K562 (cell line): ENCODE results near the gene PAN2. TPM values are rescaled to one million over a fixed set of nuclear protein-coding genes. Genes with fewer than 3 reads are reported as not detected.

ENCODE experiments used
- CREB3L1 ChIP-seq: fragments of 450-650 bp; IDR thresholded peaks from 2 replicates; pipeline ENCODE4 v1.6.1; 2014; ENCODE audit warnings: low read depth, mild to moderate bottlenecking, moderate library complexity, borderline replicate concordance
- ELF1 ChIP-seq: fragments of 200-800 bp; sonication (Bioruptor generic); IDR thresholded peaks from 2 replicates; pipeline ENCODE4 v1.6.1; 2016; ENCODE audit warnings: missing genetic modification characterization, missing compliant biosample characterization
- FOXA1 ChIP-seq: fragments of 450-650 bp; IDR thresholded peaks from 2 replicates; pipeline ENCODE4 v1.6.1; 2016; ENCODE audit warnings: mild to moderate bottlenecking, borderline replicate concordance
- HLTF ChIP-seq: fragments of 450-650 bp; IDR thresholded peaks from 2 replicates; pipeline ENCODE4 v1.6.1; 2016
- JUN ChIP-seq, 2 experiments: sonication (generic) in 1 of 2; formaldehyde crosslinking in 1 of 2; IDR thresholded peaks; 2 replicates each; pipeline versions ENCODE4 v1.6.1 to v1.8.0; 2012 to 2022; ENCODE audit warnings: borderline replicate concordance in 2 of 2, mild to moderate bottlenecking in 2 of 2, improper control_type of control experiment in 1 of 2, low read depth in 1 of 2, low read length in 1 of 2, missing genetic modification reagents in 1 of 2
- KLF16 ChIP-seq: IDR thresholded peaks from 2 replicates; pipeline ENCODE4 v1.6.1; 2016; ENCODE audit warnings: antibody characterized with exemption
- L3MBTL2 ChIP-seq: fragments of 450-650 bp; IDR thresholded peaks from 2 replicates; pipeline ENCODE4 v1.6.1; 2016; ENCODE audit warnings: mild to moderate bottlenecking, moderate library complexity
- LCOR ChIP-seq: sonication (generic); formaldehyde crosslinking; IDR thresholded peaks from 2 replicates; pipeline ENCODE4 v1.8.0; 2022; ENCODE audit warnings: mild to moderate bottlenecking, missing genetic modification reagents
- RAD21 ChIP-seq, 2 experiments: fragments of 250-450 bp in 1 of 2; fragments of 450-650 bp in 1 of 2; sonication (Bioruptor Pico) in 1 of 2; formaldehyde crosslinking in 1 of 2; IDR thresholded peaks in 1 of 2; conservative IDR thresholded peaks in 1 of 2; 2 replicates each; pipeline versions ENCODE4 v1.4.0 to v1.8.0; 2020 to 2022; ENCODE audit warnings: mild to moderate bottlenecking in 2 of 2, moderate library complexity in 1 of 2
- RCOR1 ChIP-seq, 2 experiments: IDR thresholded peaks; 2 replicates each; pipeline ENCODE4 v1.6.1; 2012; ENCODE audit warnings: low read depth in 2 of 2, low read length in 2 of 2, borderline replicate concordance in 1 of 2, improper control_type of control experiment in 1 of 2
- RFX7 ChIP-seq: fragments of 250-450 bp; sonication (Bioruptor Pico); IDR thresholded peaks from 2 replicates; pipeline ENCODE4 v1.5.1; 2021; ENCODE audit warnings: mild to moderate bottlenecking
- SIN3B ChIP-seq: fragments of 450-650 bp; IDR thresholded peaks from 2 replicates; pipeline ENCODE4 v1.6.1; 2017; ENCODE audit warnings: low read depth, mild to moderate bottlenecking, moderate library complexity
- SOX6 ChIP-seq: fragments of 450-650 bp; IDR thresholded peaks from 2 replicates; pipeline ENCODE4 v1.6.1; 2014; ENCODE audit warnings: mild to moderate bottlenecking
- SPI1 ChIP-seq: IDR thresholded peaks from 2 replicates; pipeline ENCODE4 v1.6.1; 2011; ENCODE audit warnings: low read depth, low read length, control low read depth, borderline replicate concordance
- XRCC3 ChIP-seq: fragments of 450-650 bp; IDR thresholded peaks from 2 replicates; pipeline ENCODE4 v1.6.1; 2017; ENCODE audit warnings: mild to moderate bottlenecking, moderate library complexity
- ZNF584 ChIP-seq: fragments of 200-800 bp; sonication (Bioruptor generic); IDR thresholded peaks from 2 replicates; pipeline ENCODE4 v1.6.1; 2016; ENCODE audit warnings: low read depth, mild to moderate bottlenecking, missing genetic modification characterization, missing compliant biosample characterization
- ZNF639 ChIP-seq, 2 experiments: fragments of 200-800 bp in 1 of 2; sonication (Bioruptor generic) in 1 of 2; sonication (generic) in 1 of 2; formaldehyde crosslinking in 1 of 2; IDR thresholded peaks in 1 of 2; conservative IDR thresholded peaks in 1 of 2; 2 replicates each; pipeline versions ENCODE4 v1.5.0 to v1.6.1; 2016 to 2020; ENCODE audit warnings: missing compliant biosample characterization in 1 of 2, missing genetic modification characterization in 1 of 2, missing genetic modification reagents in 1 of 2
- ZNF655 ChIP-seq: fragments of 250-450 bp; sonication (Bioruptor Pico); IDR thresholded peaks from 2 replicates; pipeline ENCODE4 v1.5.0; 2021
- ZNF717 ChIP-seq: fragments of 250-450 bp; sonication (Bioruptor Pico); IDR thresholded peaks from 2 replicates; pipeline ENCODE4 v1.5.0; 2021
- polyA plus RNA-seq, 8 experiments: library from polyadenylated mRNA; depleted of rRNA in 4 of 8; stranded (reverse) in 5 of 8; unstranded in 3 of 8; fragments of >200 nt; fragmentation: Nextera tagmentation in 2 of 8; fragmentation: Illumina TruSeq in 1 of 8; extraction: Ambion mirVana in 2 of 8; extraction: Trizol in 1 of 8; gene quantifications; 2 replicates each; pipeline versions ENCODE4 v1.2.1 to v1.2.3, GENCODE V29; 2011 to 2014; ENCODE audit warnings: inconsistent platforms in 1 of 8, missing spikeins in 1 of 8
- total RNA-seq, 7 experiments: library from RNA; depleted of rRNA in 6 of 7; stranded (reverse); fragments of >200 nt in 6 of 7; fragmentation: Illumina TruSeq in 2 of 7; extraction: Trizol in 2 of 7; gene quantifications; 2 replicates each; pipeline versions ENCODE4 v1.2.1 to v1.2.3, GENCODE V29; 2011 to 2021; ENCODE audit warnings: low replicate concordance in 1 of 7
- TF ChIP-seq, protein P1 (sequence below): fragments of 250-450 bp; sonication (Bioruptor Pico); IDR thresholded peaks from 2 replicates; pipeline ENCODE4 v1.5.0; 2020; ENCODE audit warnings: mild to moderate bottlenecking, borderline replicate concordance

Gene PAN2
- total and polyA plus RNA-seq, 9 of the 15 experiments (the other 6 are each of a cell fraction or from before 2014, with no cell fraction given), result 15.0 to 66.1 (median 25.9) TPM

GRCh38 chr12:56377310-56377988 is 43.6 kb upstream of the PAN2 start (continued):
- TF ChIP-seq ZNF655 (CRISPR knock-in tag) (no peak), RAD21 (CRISPR knock-in tag; conservative IDR thresholded peaks at IDR 0.05 in 1 of 2, IDR thresholded peaks at IDR 0.05 in 1 of 2) (peak; percentile 83 to 93), LCOR (CRISPR knock-in tag) (0 out of 2 replicates have a peak, but pooled peaks have one; percentile 36), L3MBTL2 (0 out of 2 replicates have a peak, but pooled peaks have one; percentile 22), RFX7 (no peak), RCOR1 (IDR thresholded peaks at IDR 0.05; ENCODE audit: borderline replicate concordance in 1 of 2, low read depth in 2 of 2, low read length in 2 of 2) (peak in 1 of 2 experiments; percentile 63; a peak in 1 of 4 replicates), FOXA1 (no peak), JUN (IDR thresholded peaks at IDR 0.05; ENCODE audit: borderline replicate concordance, low read depth, low read length) (peak; percentile 56; the same call in 1 of the 2 replicates), JUN (CRISPR knock-in tag; IDR thresholded peaks at IDR 0.05; ENCODE audit: borderline replicate concordance) (no peak), SIN3B (no peak), ZNF639 (CRISPR knock-in tag; conservative IDR thresholded peaks at IDR 0.05 in 1 of 2, IDR thresholded peaks at IDR 0.05 in 1 of 2) (0 out of 4 replicates have a peak, but pooled peaks of 1 of the 2 experiments have one; percentile 57), ZNF717 (no peak), HLTF (no peak), SPI1 (peak; percentile 40; the same call in 1 of the 2 replicates), CREB3L1 (no peak), ZNF584 (CRISPR knock-in tag) (no peak), ELF1 (tag) (peak; percentile 22; the same call in 1 of the 2 replicates), SOX6 (peak; percentile 48), KLF16 (peak; percentile 69), XRCC3 (no peak)
- TF ChIP-seq, protein P1, sequence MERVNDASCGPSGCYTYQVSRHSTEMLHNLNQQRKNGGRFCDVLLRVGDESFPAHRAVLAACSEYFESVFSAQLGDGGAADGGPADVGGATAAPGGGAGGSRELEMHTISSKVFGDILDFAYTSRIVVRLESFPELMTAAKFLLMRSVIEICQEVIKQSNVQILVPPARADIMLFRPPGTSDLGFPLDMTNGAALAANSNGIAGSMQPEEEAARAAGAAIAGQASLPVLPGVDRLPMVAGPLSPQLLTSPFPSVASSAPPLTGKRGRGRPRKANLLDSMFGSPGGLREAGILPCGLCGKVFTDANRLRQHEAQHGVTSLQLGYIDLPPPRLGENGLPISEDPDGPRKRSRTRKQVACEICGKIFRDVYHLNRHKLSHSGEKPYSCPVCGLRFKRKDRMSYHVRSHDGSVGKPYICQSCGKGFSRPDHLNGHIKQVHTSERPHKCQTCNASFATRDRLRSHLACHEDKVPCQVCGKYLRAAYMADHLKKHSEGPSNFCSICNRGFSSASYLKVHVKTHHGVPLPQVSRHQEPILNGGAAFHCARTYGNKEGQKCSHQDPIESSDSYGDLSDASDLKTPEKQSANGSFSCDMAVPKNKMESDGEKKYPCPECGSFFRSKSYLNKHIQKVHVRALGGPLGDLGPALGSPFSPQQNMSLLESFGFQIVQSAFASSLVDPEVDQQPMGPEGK, result no peak
